HEK293T (cell line): ENCODE data around the gene MYOZ1.

Experiments used
- BHLHE40 ChIP-seq: fragments of 450-650 bp; IDR thresholded peaks from 2 replicates; pipeline ENCODE4 v1.6.1; 2016; ENCODE audit warnings: mild to moderate bottlenecking, moderate library complexity, borderline replicate concordance
- ELF4 ChIP-seq: fragments of 450-650 bp; IDR thresholded peaks from 2 replicates; pipeline ENCODE4 v1.6.1; 2017; ENCODE audit warnings: antibody characterized with exemption
- FOXM1 ChIP-seq: fragments of 450-650 bp; IDR thresholded peaks from 2 replicates; pipeline ENCODE4 v1.6.1; 2017; ENCODE audit warnings: mild to moderate bottlenecking, borderline replicate concordance
- SP1 ChIP-seq: fragments of 450-650 bp; IDR thresholded peaks from 2 replicates; pipeline ENCODE4 v1.6.1; 2017
- SUZ12 ChIP-seq: fragments of 450-650 bp; IDR thresholded peaks from 2 replicates; pipeline ENCODE4 v1.6.1; 2016; ENCODE audit warnings: mild to moderate bottlenecking

- TF ChIP-seq SP1 (no peak), SUZ12 (no peak), BHLHE40 (no peak), FOXM1 (no peak), ELF4 (no peak)
These were observed 55.9 kb downstream of the MYOZ1 start for GRCh38 chr10:73585327-73585726.
